Measurements from ENCODE around the gene TMEM37.

- TF ChIP-seq POLR2A (IDR thresholded peaks at IDR 0.05; ENCODE audit: extremely low read depth, insufficient read length) (no peak), CTCF (IDR thresholded peaks at IDR 0.05; ENCODE audit: low read depth, low read length) (no peak)
Observed at GRCh38 chr2:119393971-119394748, 37.5 kb upstream of the TMEM37 start.

All from NB4 (cell line).